Brain microvascular endothelial cell (primary cell): ENCODE measurements around the gene MLLT10.

Experiments
- DNase-seq: peaks from one replicate; pipeline ENCODE4 v3.0.0-alpha.2; 2020
- H3K27ac ChIP-seq: fragments of 250-450 bp; sonication (Bioruptor Pico); 2 replicates; pipeline ENCODE4 v1.5.1; 2020; ENCODE audit warnings: mild to moderate bottlenecking, moderate library complexity
- H3K27me3 ChIP-seq: fragments of 250-450 bp; sonication (Bioruptor Pico); replicated peaks from 2 replicates; pipeline ENCODE4 v1.5.1; 2020; ENCODE audit warnings: mild to moderate bottlenecking
- H3K36me3 ChIP-seq: fragments of 250-450 bp; sonication (Bioruptor Pico); replicated peaks from 2 replicates; pipeline ENCODE4 v1.5.1; 2020; ENCODE audit warnings: mild to moderate bottlenecking
- H3K4me3 ChIP-seq: 2 replicates; pipeline ENCODE4 v1.5.1; 2011; ENCODE audit warnings: low read depth, mild to moderate bottlenecking, control low read depth, low read length, moderate library complexity
- in situ Hi-C: cut with HindIII; loops from 2 replicates; pipeline ENCODE4 v1.10.0; 2017; ENCODE audit warnings: low sequenced_read_pairs, low pct_ligation_motif_present
- TF ChIP-seq, protein P1 (sequence below): IDR thresholded peaks from 2 replicates; pipeline ENCODE4 v1.5.1; 2011; ENCODE audit warnings: low read depth, mild to moderate bottlenecking, moderate library complexity, low read length, control low read depth, inconsistent platforms; ENCODE audit errors: missing control alignments

MLLT10 gene

DNA sequence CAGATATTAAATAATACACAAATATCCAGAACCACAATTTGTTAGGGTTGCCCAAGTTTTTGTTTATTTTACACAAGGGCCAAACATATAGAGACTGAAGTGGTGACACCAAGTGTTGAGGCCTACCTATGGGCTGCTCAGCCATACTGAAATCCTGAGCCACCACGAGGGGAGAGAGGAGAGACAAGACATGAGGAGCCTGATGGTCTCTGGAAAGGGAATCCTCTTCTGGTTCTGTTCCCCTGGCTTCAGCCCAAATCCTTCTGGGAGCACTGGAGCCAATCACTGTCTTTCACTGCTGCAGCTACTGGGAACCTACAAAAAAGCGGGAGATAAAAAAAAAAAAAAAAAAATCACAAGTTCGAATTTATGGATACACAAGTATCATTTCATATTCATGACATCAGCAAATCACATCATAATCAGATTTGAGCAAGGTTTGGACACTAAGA lies 10.4 kb upstream of the MLLT10 start:
- no peaks in the 10 kb centered on the region for H3K27me3 ChIP-seq
- TF ChIP-seq, protein P1, sequence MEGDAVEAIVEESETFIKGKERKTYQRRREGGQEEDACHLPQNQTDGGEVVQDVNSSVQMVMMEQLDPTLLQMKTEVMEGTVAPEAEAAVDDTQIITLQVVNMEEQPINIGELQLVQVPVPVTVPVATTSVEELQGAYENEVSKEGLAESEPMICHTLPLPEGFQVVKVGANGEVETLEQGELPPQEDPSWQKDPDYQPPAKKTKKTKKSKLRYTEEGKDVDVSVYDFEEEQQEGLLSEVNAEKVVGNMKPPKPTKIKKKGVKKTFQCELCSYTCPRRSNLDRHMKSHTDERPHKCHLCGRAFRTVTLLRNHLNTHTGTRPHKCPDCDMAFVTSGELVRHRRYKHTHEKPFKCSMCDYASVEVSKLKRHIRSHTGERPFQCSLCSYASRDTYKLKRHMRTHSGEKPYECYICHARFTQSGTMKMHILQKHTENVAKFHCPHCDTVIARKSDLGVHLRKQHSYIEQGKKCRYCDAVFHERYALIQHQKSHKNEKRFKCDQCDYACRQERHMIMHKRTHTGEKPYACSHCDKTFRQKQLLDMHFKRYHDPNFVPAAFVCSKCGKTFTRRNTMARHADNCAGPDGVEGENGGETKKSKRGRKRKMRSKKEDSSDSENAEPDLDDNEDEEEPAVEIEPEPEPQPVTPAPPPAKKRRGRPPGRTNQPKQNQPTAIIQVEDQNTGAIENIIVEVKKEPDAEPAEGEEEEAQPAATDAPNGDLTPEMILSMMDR: no peak
- DNase-seq: no peak
- in situ Hi-C loops: loop anchor here (25.0 kb wide), 2 partner anchors 236 to 414 kb away; no protein-coding TSS in a partner anchor
- H3K4me3 ChIP-seq: no peak overlapping the region
- no peaks in the 10 kb centered on the region for H3K36me3 ChIP-seq
- H3K27ac ChIP-seq: no peak overlapping the region

- no peaks in the 10 kb centered on the region for H3K36me3 ChIP-seq
- H3K27me3 ChIP-seq: no peaks in the 10 kb centered on the region
- TF ChIP-seq, protein P1: no peak
- no peak overlapping the region for H3K27ac ChIP-seq
- in situ Hi-C loops: loop anchor here (25.0 kb wide), 2 partner anchors 237 to 413 kb away; no protein-coding TSS in a partner anchor
- peak overlapping the region; percentile 74 for H3K4me3 ChIP-seq
- DNase-seq: no peak
Measured at GRCh38 chr10:21524131-21524525, 9.9 kb upstream of the MLLT10 start.

DNA sequence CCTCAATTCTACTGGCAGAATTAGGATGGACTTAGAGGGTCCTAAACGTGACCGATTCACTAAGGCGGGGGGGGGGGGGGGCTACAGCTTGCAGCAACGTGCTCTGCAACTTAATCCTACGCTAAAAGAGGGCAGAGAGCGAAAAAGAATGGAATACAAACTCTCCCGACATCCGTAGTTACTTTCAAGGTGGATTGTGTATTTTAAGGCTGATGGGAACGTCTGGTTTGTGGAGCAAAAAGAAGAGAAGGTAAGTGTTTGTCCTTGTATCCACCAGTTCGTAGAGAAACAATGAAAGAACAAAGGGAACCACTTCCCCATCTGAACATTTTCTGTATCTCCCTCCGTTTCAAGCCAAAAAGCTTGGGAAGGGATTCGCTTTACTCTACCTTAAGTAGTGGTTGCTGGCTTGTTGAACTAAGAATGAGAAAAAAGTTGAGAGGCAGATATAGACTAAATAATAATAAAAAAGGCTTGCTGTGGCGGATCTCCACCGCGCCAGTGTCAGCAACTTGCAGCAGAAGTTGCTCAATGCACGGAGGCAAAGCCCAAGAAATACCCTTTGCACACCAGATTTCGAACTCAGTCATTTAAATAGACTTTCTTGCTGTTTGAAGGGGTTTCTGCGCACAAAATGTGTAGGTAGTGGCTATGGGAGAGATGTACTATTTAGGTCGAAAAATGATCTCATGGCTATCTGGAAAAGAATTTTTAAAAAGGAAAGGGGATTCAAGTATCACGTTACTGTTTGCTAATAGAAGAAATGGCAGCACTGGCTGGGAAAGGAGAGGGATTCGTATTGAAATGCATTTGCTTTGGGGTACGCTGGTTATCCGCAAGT lies 9.3 kb upstream of the MLLT10 start:
- Histone ChIP-seq H3K4me3 (peak overlapping the region; percentile 74), H3K27ac (peak overlapping the region; percentile 93), H3K36me3 (no peaks in the 10 kb centered on the region), H3K27me3 (no peaks in the 10 kb centered on the region)
- in situ Hi-C loops: loop anchor here (25.0 kb wide), 2 partner anchors 237 to 413 kb away; no protein-coding TSS in a partner anchor
- TF ChIP-seq, protein P1: no peak
- DNase-seq: no peak

- peak; percentile 84 for DNase-seq
- Histone ChIP-seq H3K36me3 (no peaks in the 10 kb centered on the region), H3K27ac (peak within 1 kb of the TSS; percentile 93), H3K4me3 (peak within 1 kb of the TSS; percentile 74), H3K27me3 (no peaks in the 10 kb centered on the region)
- in situ Hi-C loops: no loop called here
- TF ChIP-seq, protein P1: no peak
Measured at GRCh38 chr10:21525367-21526187, 8.5 kb upstream of the MLLT10 start, which contains the start of gene SKIDA1. SKIDA1 (minus strand) TSS chr10:21525682; CDS start chr10:21517822, 7,860 bp downstream.

DNA sequence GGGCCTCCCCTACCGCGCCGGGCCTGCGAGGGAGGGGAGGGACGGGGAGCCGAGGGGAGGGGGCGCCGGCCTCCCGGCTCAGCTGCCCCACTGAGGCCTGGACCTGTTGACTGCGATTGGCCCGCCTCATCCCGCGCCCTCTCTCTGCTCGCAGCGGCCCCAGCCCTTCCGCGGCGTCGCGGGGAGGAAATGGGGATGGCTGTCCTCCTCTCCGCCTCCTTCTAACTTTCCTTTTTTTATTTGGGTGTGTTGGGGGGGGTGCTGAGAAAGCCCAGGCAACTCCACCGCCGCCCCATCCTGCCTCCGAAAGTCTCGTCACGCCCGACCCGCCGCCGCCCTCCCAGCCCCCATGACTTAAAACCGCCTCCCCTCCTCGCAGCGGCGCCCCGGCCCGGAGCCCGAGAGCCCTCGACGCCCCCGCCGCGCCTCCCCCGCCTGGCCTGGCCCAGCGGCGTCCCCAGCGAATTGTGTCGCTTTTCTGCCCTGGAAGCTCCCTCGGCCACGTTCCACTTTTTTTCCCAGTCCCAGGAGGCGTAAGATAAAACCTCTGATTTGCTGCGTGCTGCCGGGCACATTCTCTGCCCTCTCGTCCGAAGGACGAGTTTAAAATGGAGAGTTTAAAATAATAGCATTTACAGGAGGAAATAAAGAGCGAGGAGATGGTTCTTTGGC lies 7.7 kb upstream of the MLLT10 start:
- peak; percentile 60 for DNase-seq
- Histone ChIP-seq H3K36me3 (no peaks in the 10 kb centered on the region), H3K27me3 (no peaks in the 10 kb centered on the region), H3K27ac (peak overlapping the region; percentile 93), H3K4me3 (peak overlapping the region; percentile 61)
- in situ Hi-C loops: no loop called here
- TF ChIP-seq, protein P1: no peak
